ENCODE measurements around the gene CCDC149. TPM values are rescaled to one million over a fixed set of nuclear protein-coding genes. Genes with fewer than 3 reads are reported as not detected.
A peak's percentile ranks its signal among the peaks of the same experiment; 100 is the strongest.

CCDC149 gene
- total and polyA plus RNA-seq, 2 of the 8 experiments (the other 6 are each of a cell fraction or from before 2014, with no cell fraction given) = 2.2 to 5.6 TPM

- TF ChIP-seq CTCF (IDR thresholded peaks at IDR 0.05; ENCODE audit: control extremely low read depth in 1 of 3, insufficient read depth in 1 of 3, low read depth in 1 of 3, low read length in 3 of 3) (peak; percentile 28 to 68 (median 47); a peak in 3 of 4 replicates), SUZ12 (IDR thresholded peaks at IDR 0.05; ENCODE audit: low read length) (no peak), CEBPB (IDR thresholded peaks at IDR 0.05; ENCODE audit: low read depth, low read length) (no peak), RAD21 (IDR thresholded peaks at IDR 0.05 in 1 of 2, conservative IDR thresholded peaks at IDR 0.05 in 1 of 2; ENCODE audit: low read depth in 2 of 2, low read length in 2 of 2) (peak; percentile 73 to 78), PHF8 (conservative IDR thresholded peaks at IDR 0.05; ENCODE audit: low read depth, low read length) (no peak), BCL11A (IDR thresholded peaks at IDR 0.05; ENCODE audit: low read depth in 2 of 2, low read length in 2 of 2) (no peak)
- TF ChIP-seq, protein P1, sequence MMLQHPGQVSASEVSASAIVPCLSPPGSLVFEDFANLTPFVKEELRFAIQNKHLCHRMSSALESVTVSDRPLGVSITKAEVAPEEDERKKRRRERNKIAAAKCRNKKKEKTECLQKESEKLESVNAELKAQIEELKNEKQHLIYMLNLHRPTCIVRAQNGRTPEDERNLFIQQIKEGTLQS (IDR thresholded peaks at IDR 0.05; ENCODE audit: insufficient read depth, low read depth, low read length) = no peak
Observed at GRCh38 chr4:24915121-24915922, 2.5 kb upstream of the CCDC149 start (continued).
